HepG2 (cell line): Measurements from ENCODE around the gene HMCN2. TPM values are rescaled to one million over a fixed set of nuclear protein-coding genes. Genes with fewer than 3 reads are reported as not detected.

ENCODE experiments used
- KAT8 ChIP-seq: IDR thresholded peaks from 2 replicates; pipeline ENCODE4 v1.6.1; 2016; ENCODE audit warnings: missing genetic modification reagents, missing compliant biosample characterization
- NCOA2 ChIP-seq: sonication (generic); formaldehyde crosslinking; IDR thresholded peaks from 2 replicates; pipeline ENCODE4 v1.8.0; 2022; ENCODE audit warnings: inconsistent platforms
- ZBTB40 ChIP-seq, 2 experiments: fragments of 450-650 bp in 1 of 2; sonication (generic) in 1 of 2; formaldehyde crosslinking in 1 of 2; IDR thresholded peaks; 2 replicates each; pipeline versions ENCODE4 v1.6.1 to v1.8.0; 2016 to 2022; ENCODE audit warnings: antibody characterized with exemption in 1 of 2, mild to moderate bottlenecking in 1 of 2, missing genetic modification reagents in 1 of 2
- ZBTB8A ChIP-seq: sonication (generic); formaldehyde crosslinking; IDR thresholded peaks from 2 replicates; pipeline ENCODE4 v1.4.0; 2020; ENCODE audit warnings: mild to moderate bottlenecking, low read depth, missing genetic modification reagents, borderline replicate concordance
- ZIK1 ChIP-seq: sonication (generic); formaldehyde crosslinking; IDR thresholded peaks from 2 replicates; pipeline ENCODE4 v1.5.0; 2020; ENCODE audit warnings: mild to moderate bottlenecking, low read depth, missing genetic modification reagents, borderline replicate concordance
- ZNF747 ChIP-seq: sonication (generic); formaldehyde crosslinking; IDR thresholded peaks from 2 replicates; pipeline ENCODE4 v1.8.1; 2023; ENCODE audit warnings: missing genetic modification reagents, mild to moderate bottlenecking, borderline replicate concordance
- ZNF839 ChIP-seq: sonication (generic); formaldehyde crosslinking; IDR thresholded peaks from 2 replicates; pipeline ENCODE4 v1.4.0; 2020; ENCODE audit warnings: missing genetic modification reagents, mild to moderate bottlenecking, borderline replicate concordance
- polyA plus RNA-seq, 8 experiments: library from polyadenylated mRNA; depleted of rRNA in 3 of 8; stranded (reverse) in 7 of 8; unstranded in 1 of 8; fragments of >200 nt; fragmentation: Illumina TruSeq in 4 of 8; extraction: Trizol in 4 of 8; gene quantifications; 2 replicates each; pipeline versions ENCODE4 v1.2.1 to v1.2.3, GENCODE V29; 2011 to 2016; ENCODE audit warnings: low read depth in 4 of 8, missing spikeins in 1 of 8, mixed read lengths in 1 of 8; ENCODE audit not compliant: insufficient read depth in 1 of 8
- total RNA-seq, 5 experiments: library from RNA; depleted of rRNA; stranded (reverse); fragments of >200 nt; fragmentation: Illumina TruSeq; extraction: Trizol; gene quantifications; 2 replicates each; pipeline ENCODE4 v1.2.3, GENCODE V29; 2016; ENCODE audit warnings: low read depth in 1 of 5

HMCN2 gene
- total and polyA plus RNA-seq, 2 of the 13 experiments (the other 11 are each of a cell fraction or from before 2014, with no cell fraction given): 0.09 TPM; not detected in 1

DNA sequence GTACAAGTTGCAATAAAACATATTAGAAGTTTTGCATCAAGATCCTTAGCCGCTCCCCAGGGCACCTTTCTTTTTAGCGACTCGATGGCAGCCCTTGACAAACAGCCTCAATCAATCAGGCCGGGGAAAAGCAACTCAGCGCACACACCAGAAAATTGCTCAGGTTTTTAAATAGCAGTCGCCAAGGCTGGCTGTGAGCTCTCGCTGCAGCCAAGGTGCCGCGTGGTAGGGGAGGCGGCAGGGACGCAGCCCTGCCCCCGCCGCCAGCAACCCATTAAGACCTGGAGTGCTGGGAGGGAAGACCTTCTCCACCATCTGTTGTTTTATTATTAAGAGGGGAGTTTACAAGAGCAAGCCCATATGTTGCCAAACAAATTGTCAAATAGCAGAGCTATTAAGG is 201.8 kb downstream of the HMCN2 start (continued):
- TF ChIP-seq ZBTB8A (CRISPR knock-in tag): no peak
- TF ChIP-seq ZNF839 (CRISPR knock-in tag): no peak
- TF ChIP-seq ZIK1 (CRISPR knock-in tag): no peak
- TF ChIP-seq NCOA2: no peak
- no peak for TF ChIP-seq ZBTB40 (IDR thresholded peaks at IDR 0.05)
- no peak for TF ChIP-seq ZBTB40 (CRISPR knock-in tag; IDR thresholded peaks at IDR 0.05)
- TF ChIP-seq ZNF747: no peak
- no peak for TF ChIP-seq KAT8
- TF ChIP-seq, all 625 proteins: peak for 0
